Activated CD8-positive, alpha-beta memory T cell treated with anti-CD3 and anti-CD28 coated beads for 36 hours (primary cell): Measurements from ENCODE around the gene ZNRF3. TPM values are rescaled to one million over a fixed set of nuclear protein-coding genes. Genes with fewer than 3 reads are reported as not detected.
"Not testable (repeated sequence)": the region's sequence is repeated elsewhere in the genome, so short reads cannot be mapped to it uniquely, and the experiment has no call there.

ENCODE experiments used
- CTCF ChIA-PET: fragments of 350-600 bp; sonication (Branson Sonifier 250); formaldehyde crosslinking; loops from one replicate; lab custom pipeline; 2021; ENCODE audit warnings: antibody characterized with exemption; lab: Charles Lee
- POLR2A ChIA-PET: fragments of 350-600 bp; sonication (Branson Sonifier 250); formaldehyde crosslinking; loops from one replicate; lab custom pipeline; 2021; ENCODE audit warnings: antibody characterized with exemption; lab: Charles Lee
- total RNA-seq, 2 experiments: library from RNA; stranded (reverse); gene quantifications; one replicate each; pipeline ENCODE4 v1.2.3, GENCODE V29; 2021

ZNRF3 gene
- total RNA-seq = 1 to 10 TPM; 1.5 TPM

DNA sequence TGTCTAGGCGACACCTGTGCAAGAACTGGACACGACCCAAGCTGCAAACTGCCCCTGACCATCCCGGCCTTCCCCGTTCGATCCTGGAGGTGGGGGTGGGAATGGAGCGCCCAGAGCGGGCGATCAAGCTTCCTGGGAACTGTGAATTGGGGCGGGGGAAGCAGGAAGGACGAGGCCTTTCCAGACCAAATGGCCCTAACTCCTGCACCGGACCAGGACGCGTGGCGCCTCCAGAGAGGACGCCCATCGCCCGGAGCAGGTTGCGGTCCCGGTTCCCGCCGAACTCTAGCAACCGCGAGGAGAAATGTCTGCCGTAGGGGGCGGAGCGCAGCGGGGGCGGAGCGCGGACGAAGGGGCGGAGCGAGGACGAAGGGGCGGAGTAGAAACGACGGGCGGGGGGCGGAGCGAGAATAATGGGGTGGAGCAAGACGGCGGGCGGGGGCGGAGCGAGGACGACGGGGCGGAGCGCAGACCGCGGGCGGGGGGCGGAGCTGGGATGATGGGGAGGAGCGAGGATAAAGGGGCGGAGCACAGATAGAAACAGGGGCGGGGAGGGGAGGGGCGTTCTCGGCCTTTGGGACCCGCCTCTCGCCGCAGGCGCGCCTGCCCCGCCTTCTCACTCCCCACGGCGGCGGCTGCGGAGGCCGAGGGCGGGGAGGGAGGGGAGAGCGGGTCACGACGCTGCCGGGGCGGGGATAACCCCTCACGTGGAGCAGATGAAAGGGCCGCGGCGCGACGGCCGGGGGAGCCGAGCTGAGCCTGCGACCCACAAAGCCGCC lies at the start of gene ZNRF3:
TSS of gene ZNRF3 (plus strand) at position 695 of the 779 bp plus-strand sequence. CDS start 195 bp downstream, outside the sequence.
- POLR2A ChIA-PET = interaction anchor here (0.6 kb wide), 1 partner anchor 26 kb away, joined by 3 read pairs; no protein-coding TSS in a partner anchor
- CTCF ChIA-PET = interaction anchor here (1.0 kb wide), 1 partner anchor 362 kb away, joined by 4 read pairs; no protein-coding TSS in a partner anchor

DNA sequence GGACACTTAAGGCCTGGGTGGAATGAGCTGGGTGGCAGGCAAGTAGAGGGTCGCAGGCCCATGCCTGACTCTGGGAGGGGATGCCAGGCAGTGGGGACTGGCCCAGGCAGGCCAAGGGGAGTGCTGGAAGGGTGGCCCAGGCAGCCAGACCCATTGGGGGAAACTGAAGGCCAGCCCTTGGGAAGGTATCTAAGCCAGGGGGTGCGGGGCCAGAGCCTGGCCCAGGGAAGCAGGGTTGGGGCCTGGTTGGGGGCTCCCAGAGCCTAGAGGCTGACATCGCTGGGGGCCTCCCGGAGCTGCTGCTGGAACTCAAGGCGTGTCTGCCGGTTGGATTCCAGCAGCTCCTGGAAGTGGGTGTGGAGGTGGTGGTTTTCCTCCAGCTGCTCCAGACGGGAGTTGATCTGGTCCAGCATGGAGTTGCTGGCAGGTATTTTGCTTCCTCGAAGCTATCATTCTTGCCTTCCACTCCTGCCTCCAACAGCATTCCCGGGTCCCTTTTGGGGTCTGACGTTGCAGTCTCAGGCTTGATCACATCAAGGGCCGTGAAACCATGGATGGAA lies 47.7 kb upstream of the ZNRF3 start:
- POLR2A ChIA-PET = interaction anchor here (0.6 kb wide), 1 partner anchor 192 kb away, joined by 3 read pairs; no protein-coding TSS in a partner anchor

GRCh38 chr22:28837640-28838039 lies 45.7 kb upstream of the ZNRF3 start:
- ChIA-PET POLR2A (no interaction called here), CTCF (no interaction called here)

More for the DNA sequence above, 47.7 kb upstream of the ZNRF3 start:
- CTCF ChIA-PET = interaction anchor here (1.7 kb wide), 1 partner anchor 46 kb away, joined by 4 read pairs; no protein-coding TSS in a partner anchor

- CTCF ChIA-PET = interaction anchor here (0.7 kb wide), 1 partner anchor 390 kb away, joined by 7 read pairs; no protein-coding TSS in a partner anchor
- POLR2A ChIA-PET = no interaction called here
These were observed 44.4 kb upstream of the ZNRF3 start for GRCh38 chr22:28838971-28839370.

GRCh38 chr22:28841111-28841510 lies 42.3 kb upstream of the ZNRF3 start:
- ChIA-PET POLR2A (no interaction called here), CTCF (interaction anchor here (0.7 kb wide), 1 partner anchor 364 kb away, joined by 3 read pairs; no protein-coding TSS in a partner anchor)

- ChIA-PET POLR2A (no interaction called here), CTCF (no interaction called here)
These were observed 39.7 kb upstream of the ZNRF3 start for GRCh38 chr22:28843633-28844032.

- POLR2A ChIA-PET, CTCF ChIA-PET: not testable (repeated sequence)
These were observed 39.1 kb upstream of the ZNRF3 start for GRCh38 chr22:28844277-28844676.

- POLR2A ChIA-PET = no interaction called here
- CTCF ChIA-PET = interaction anchor here (1.2 kb wide), 1 partner anchor 13 kb away, joined by 4 read pairs; no protein-coding TSS in a partner anchor
These were observed 36.4 kb upstream of the ZNRF3 start for GRCh38 chr22:28846994-28847393.

DNA sequence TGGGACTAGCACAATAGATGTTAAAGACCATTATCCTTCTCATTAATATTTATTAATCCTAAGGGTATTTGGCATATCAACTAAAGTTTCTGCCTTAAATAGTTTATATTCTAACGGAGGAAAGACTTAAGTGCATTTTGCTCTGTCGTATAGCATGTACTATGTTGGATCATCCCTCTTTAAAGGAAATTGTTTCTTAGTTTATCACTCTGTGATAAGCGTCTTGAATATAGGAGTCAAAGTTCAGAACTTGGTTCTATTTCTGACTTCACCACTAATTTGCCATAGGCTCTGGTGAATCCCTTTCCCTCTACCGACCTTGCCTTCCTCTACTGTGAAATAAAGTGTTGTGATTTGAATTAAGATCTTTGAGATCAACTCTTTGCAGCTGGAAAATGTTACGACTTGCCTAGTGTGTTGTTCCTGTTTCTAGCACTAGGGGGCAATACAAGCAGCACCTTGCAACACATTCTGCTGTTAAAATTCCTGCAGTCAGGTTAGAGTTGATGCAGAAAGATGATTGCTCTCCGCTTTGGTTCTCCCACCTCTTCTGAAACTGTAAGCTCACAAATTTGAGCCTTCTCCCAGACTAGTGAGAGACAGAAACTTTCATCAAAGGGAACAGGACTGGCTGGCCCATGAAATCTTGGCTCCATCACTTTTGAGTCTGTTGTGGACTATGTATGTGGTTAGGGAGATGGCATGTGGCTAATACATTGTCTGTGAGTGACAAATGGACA lies 27.8 kb upstream of the ZNRF3 start:
- POLR2A ChIA-PET = no interaction called here
- CTCF ChIA-PET = interaction anchor here (0.6 to 2.9 kb wide), 11 partner anchors 10 to 606 kb away, joined by 3 to 28 read pairs (median 4); no protein-coding TSS in a partner anchor

DNA sequence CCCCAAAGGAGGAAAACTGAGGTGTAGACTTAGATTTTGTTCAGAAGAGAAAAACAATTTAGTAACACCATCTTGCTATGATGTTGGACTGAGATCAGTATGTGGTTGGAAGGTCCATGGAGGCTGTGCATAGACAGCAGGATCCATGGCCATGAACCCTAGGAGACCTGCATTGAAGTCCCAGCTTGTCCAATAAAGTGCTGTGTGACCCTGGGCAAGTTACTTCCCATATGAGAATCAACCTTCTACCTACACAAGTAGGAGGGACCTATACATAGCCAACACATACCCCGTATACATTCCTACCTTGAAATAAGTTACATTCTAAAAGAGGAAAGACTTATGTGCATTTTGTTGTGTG lies 27.3 kb upstream of the ZNRF3 start:
- ChIA-PET CTCF (interaction anchor here (0.6 to 2.9 kb wide), 8 partner anchors 10 to 607 kb away, joined by 3 to 28 read pairs (median 4); no protein-coding TSS in a partner anchor), POLR2A (no interaction called here)

DNA sequence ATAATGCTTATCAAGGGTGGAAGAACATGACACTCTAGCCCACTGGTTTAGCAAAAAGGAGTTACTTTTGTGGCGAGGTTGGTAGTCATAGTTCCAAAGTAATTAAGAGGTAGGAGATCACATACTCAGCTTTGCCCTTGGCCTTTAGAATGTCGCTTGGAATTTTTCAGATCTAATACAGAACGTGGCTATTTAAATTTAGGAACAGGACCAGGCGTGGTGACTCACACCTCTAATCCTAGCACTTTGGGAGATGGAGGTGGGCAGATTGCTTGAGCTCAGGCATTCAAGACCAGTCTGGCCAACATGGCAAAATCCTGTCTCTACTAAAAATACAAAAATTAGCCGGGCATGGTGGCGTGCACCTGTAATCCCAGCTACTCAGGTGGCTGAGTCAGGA lies 26.1 kb upstream of the ZNRF3 start:
- ChIA-PET POLR2A (no interaction called here), CTCF (interaction anchor here (0.9 to 2.9 kb wide), 2 partner anchors 182 to 186 kb away, joined by 3 to 28 read pairs; no protein-coding TSS in a partner anchor)

- CTCF ChIA-PET = interaction anchor here (1.3 kb wide), 1 partner anchor 9 kb away, joined by 4 read pairs; no protein-coding TSS in a partner anchor
- POLR2A ChIA-PET = no interaction called here
These were observed 18.3 kb upstream of the ZNRF3 start for GRCh38 chr22:28864878-28865596.

GRCh38 chr22:28867191-28867590 lies 16.2 kb upstream of the ZNRF3 start:
- POLR2A ChIA-PET = no interaction called here
- CTCF ChIA-PET = interaction anchor here (2.8 kb wide), 1 partner anchor 11 kb away, joined by 8 read pairs; no protein-coding TSS in a partner anchor

GRCh38 chr22:28868389-28868788 lies 15.0 kb upstream of the ZNRF3 start:
- POLR2A ChIA-PET = not testable (repeated sequence)
- CTCF ChIA-PET = interaction anchor here (0.6 to 2.8 kb wide), 2 partner anchors 13 to 197 kb away, joined by 3 to 8 read pairs; no protein-coding TSS in a partner anchor

DNA sequence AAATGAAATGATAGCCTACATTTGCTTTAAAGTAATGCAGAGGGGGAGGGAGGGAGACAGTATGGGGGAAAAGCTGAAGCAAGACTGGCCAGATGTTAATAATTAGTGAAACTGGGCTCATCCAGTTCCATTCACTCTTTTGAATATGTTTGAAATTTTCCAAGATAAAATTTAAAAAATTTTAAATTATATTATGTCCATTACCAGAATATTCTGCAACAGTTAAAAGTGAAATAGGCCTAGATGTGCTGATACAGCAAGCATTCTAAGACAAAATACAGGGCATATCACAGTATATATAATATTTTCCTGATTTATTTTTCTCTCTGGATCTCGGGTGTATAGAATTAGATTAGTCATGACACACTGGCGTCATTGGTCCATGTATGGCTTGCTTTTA lies 13.6 kb upstream of the ZNRF3 start:
- ChIA-PET CTCF (no interaction called here), POLR2A (no interaction called here)

GRCh38 chr22:28873183-28873963 lies 10.0 kb upstream of the ZNRF3 start:
- ChIA-PET CTCF (no interaction called here), POLR2A (interaction anchor here (0.6 kb wide), 1 partner anchor 123 kb away, joined by 3 read pairs; no protein-coding TSS in a partner anchor)

GRCh38 chr22:28874061-28874460 lies 9.3 kb upstream of the ZNRF3 start:
- CTCF ChIA-PET = no interaction called here
- POLR2A ChIA-PET = no interaction called here

DNA sequence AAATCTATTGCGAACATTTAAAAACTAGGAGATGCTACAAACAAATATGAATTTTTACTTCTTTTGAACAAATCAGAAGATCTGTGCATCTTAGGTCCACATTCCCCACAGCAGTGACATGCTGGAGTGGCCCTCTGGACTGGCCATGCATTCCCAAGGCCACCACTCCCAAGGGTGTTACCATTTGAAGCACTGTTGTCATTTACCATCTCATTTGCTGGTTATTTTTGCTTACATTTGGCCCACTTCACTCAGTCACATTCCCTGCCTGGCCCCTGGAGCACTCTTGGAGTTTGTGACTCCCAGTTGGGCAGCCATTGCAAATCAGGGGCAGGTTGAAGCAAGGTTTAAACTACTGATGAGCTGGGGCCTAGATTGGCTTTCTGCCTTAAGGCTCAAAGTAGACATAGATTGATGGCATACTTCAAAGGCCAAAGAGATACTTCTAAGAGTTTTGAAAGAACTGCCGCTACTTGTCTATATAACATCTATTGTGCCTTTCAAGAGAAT lies 8.5 kb upstream of the ZNRF3 start:
- CTCF ChIA-PET = no interaction called here
- POLR2A ChIA-PET = no interaction called here
